HFFc6 (cell line): ENCODE measurements around the gene SSU72. TPM values are rescaled to one million over a fixed set of nuclear protein-coding genes. Genes with fewer than 3 reads are reported as not detected.

ENCODE experiments used
- DNase-seq: peaks from one replicate; pipeline ENCODE4 v3.0.0-alpha.2; 2018
- H3K27ac Mint-ChIP-seq: 2 replicates; pipeline ENCODE4 v1.8.0; 2020; ENCODE audit warnings: mild to moderate bottlenecking, mixed read lengths
- H3K27me3 Mint-ChIP-seq: 2 replicates; pipeline ENCODE4 v1.8.0; 2021; ENCODE audit warnings: mild to moderate bottlenecking, moderate library complexity, mixed read lengths; ENCODE audit not compliant: insufficient read depth
- H3K36me3 Mint-ChIP-seq: 2 replicates; pipeline ENCODE4 v1.8.0; 2021; ENCODE audit warnings: low read depth, mixed read lengths
- H3K4me1 Mint-ChIP-seq: 2 replicates; pipeline ENCODE4 v1.8.0; 2020; ENCODE audit warnings: low read depth, mixed read lengths
- H3K4me3 Mint-ChIP-seq: 2 replicates; pipeline ENCODE4 v1.8.0; 2020; ENCODE audit warnings: mild to moderate bottlenecking, moderate library complexity, mixed read lengths
- H3K9me3 Mint-ChIP-seq: 2 replicates; pipeline ENCODE4 v1.8.0; 2020; ENCODE audit warnings: mild to moderate bottlenecking, mixed read lengths
- total RNA-seq, 6 experiments: library from RNA; stranded (reverse); fragmentation: NEBNext Ultra II Directional; extraction: Animal tissue kit (Norgen Biotek cat#: 25700); gene quantifications; 2 replicates in 1 of 6; 3 replicates in 5 of 6; pipeline ENCODE4 v1.2.3, GENCODE V29; 2021
- TF ChIP-seq, protein P1 (sequence below): fragments of 200-600 bp; sonication (generic); IDR thresholded peaks from 2 replicates; pipeline ENCODE4 v1.5.0; 2021; ENCODE audit warnings: antibody characterized with exemption, mild to moderate bottlenecking

The SSU72 gene
- total RNA-seq, 6 experiments from 2014 or later: 132 to 156 (median 137) TPM

DNA sequence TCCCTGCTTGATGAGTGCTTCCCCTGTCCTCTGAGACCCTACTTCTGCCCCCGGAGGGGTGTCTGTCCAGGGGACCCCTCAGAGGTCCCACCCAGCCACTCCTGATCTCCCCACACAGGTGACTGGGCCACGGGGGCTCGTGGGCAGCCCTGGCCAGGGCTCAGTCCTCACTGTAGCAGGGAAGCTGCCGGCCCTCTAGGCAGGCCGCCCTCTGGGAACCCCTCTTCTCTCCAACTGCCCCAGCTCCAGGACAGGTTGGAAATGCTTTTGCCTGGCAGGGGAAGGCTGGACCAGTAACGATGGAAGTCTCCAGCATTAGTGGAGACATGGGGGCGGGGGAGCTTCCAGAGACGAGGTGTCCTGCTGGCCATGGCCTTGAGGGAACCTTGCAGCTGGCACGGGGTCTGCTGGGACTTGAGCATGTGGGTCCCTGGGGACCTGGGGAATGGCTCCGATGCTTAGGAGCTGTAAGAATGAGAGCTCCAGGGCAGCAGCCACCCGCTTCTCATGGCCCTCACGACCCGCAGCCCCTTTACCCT, 28.4 kb upstream of the SSU72 start:
- Mint-ChIP-seq H3K27ac (no peak overlapping the region), H3K36me3 (no peaks in the 10 kb centered on the region), H3K4me3 (no peak overlapping the region), H3K27me3 (peaks cover 11% of the 10 kb centered on the region; the same call in 1 of the 2 replicates), H3K4me1 (no peaks in the 10 kb centered on the region), H3K9me3 (no peaks in the 10 kb centered on the region)
- TF ChIP-seq, protein P1, sequence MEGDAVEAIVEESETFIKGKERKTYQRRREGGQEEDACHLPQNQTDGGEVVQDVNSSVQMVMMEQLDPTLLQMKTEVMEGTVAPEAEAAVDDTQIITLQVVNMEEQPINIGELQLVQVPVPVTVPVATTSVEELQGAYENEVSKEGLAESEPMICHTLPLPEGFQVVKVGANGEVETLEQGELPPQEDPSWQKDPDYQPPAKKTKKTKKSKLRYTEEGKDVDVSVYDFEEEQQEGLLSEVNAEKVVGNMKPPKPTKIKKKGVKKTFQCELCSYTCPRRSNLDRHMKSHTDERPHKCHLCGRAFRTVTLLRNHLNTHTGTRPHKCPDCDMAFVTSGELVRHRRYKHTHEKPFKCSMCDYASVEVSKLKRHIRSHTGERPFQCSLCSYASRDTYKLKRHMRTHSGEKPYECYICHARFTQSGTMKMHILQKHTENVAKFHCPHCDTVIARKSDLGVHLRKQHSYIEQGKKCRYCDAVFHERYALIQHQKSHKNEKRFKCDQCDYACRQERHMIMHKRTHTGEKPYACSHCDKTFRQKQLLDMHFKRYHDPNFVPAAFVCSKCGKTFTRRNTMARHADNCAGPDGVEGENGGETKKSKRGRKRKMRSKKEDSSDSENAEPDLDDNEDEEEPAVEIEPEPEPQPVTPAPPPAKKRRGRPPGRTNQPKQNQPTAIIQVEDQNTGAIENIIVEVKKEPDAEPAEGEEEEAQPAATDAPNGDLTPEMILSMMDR: no peak
- no peak for DNase-seq

DNA sequence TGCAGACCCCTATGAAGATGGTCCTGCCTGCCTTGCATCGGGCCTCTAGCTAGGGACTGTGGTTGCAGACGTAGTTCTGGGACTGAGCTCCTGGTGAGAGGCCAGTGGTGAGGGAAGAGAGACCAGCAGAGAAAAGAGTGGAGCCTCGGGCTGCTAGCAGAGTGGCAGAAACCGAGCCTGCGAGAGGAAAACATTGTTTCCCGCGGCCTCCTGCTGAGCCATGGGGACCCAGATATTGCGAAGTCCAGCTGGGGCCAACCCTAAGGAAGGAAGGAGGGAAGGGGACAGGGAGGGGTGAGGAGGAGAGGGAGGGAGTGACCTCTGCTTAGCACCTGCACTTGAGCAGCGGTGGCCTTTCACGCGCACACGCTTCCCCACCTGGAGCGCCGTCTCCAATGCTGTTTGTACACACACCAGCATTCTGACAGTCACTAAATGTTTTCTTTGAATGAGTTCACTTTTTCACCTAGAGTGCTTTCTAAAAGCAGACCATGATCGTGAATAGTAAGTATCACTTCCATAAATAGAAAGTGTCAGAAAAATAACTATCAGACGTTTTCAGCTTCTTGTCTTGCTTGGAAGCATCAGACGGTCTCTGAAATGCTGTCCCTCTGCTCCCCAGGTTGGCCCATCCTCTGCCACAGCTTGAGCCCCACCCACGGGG, 27.8 kb upstream of the SSU72 start:
- peaks cover 15% of the 10 kb centered on the region for H3K27me3 Mint-ChIP-seq

DNA sequence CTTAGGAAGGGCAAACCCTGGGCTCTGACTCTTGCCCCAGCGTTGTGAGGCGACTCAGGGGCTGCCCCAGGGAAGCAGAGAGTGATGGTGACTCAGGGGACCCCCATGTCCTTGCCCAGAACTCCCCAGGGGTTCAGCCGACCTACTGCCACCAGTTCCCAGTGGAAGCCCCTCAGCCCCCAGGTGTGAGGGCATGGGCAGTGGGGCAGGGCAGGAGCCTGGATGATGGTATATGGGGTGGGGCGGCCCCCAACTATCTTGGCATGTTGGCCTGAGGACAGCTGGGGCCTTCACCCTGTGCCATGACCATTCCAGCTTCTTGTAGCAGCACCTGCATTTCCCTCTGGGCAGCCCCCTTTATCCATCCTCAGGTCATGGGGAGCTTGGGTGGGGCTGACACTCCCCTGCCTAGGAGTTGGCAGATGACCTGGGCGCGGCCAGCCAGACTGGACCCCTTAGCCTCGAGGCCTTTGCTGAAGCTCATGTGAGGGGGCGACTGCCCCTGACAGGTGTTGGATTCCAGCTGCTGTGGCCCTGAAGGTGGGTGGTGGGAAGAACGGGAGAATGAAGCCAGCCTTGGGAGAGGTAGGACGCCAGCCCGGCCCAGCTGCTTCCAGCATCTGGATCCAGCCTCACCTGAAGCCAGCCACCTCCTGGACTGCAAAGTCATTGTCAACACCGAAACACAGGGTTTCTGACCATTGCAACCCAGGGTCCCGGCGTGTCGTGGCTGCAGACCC, 27.1 kb upstream of the SSU72 start:
- no peak overlapping the region for H3K4me3 Mint-ChIP-seq
- TF ChIP-seq, protein P1: no peak
- no peaks in the 10 kb centered on the region for H3K9me3 Mint-ChIP-seq
- H3K36me3 Mint-ChIP-seq: no peaks in the 10 kb centered on the region
- H3K27ac Mint-ChIP-seq: no peak overlapping the region
- H3K27me3 Mint-ChIP-seq: peaks cover 15% of the 10 kb centered on the region
- no peak for DNase-seq
- no peaks in the 10 kb centered on the region for H3K4me1 Mint-ChIP-seq

More for the DNA sequence above, 27.8 kb upstream of the SSU72 start:
- no peak overlapping the region for H3K4me3 Mint-ChIP-seq
- H3K36me3 Mint-ChIP-seq: no peaks in the 10 kb centered on the region
- TF ChIP-seq, protein P1: no peak
- no peak for DNase-seq
- no peaks in the 10 kb centered on the region for H3K9me3 Mint-ChIP-seq
- H3K4me1 Mint-ChIP-seq: no peaks in the 10 kb centered on the region
- H3K27ac Mint-ChIP-seq: no peak overlapping the region

DNA sequence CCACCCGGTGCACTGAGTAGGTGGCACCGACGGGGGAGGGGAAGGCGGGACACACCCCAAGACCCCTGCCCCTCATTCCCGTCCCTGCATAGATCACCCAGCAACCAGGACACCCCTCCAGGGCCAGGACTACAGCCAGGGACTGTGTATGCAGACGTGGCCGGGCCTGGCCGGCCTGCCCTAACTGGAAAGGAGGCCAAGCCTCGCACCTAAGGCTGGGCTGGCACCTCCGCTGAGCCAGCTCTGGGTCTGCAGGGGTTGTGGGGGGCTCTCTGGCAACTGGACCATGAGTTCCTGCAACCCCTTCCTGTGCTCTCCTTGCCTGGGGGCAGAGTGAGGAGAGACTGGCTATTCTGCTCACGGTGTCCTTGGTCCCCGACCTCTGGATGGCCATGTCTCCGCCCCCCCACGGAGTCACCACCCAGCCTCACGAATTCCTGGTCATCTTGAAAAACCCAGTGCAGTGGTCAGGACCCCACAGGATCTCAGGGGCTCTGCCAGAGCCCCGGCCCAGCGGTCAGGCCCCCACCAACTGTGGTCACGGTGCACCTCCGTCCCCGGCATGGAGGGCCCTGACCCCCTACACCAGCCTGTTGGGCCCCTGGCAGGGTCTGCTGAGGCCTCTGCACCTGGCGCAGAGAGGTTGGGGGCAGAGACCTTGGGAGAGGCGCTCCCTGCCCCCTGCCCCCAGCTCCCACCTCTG, 26.3 kb upstream of the SSU72 start:
- no peak overlapping the region for H3K4me3 Mint-ChIP-seq
- H3K27me3 Mint-ChIP-seq: peaks cover 13% of the 10 kb centered on the region
- no peaks in the 10 kb centered on the region for H3K4me1 Mint-ChIP-seq
- no peak for DNase-seq
- TF ChIP-seq, protein P1: no peak
- H3K27ac Mint-ChIP-seq: no peak overlapping the region
- H3K36me3 Mint-ChIP-seq: no peaks in the 10 kb centered on the region
- H3K9me3 Mint-ChIP-seq: no peaks in the 10 kb centered on the region

DNA sequence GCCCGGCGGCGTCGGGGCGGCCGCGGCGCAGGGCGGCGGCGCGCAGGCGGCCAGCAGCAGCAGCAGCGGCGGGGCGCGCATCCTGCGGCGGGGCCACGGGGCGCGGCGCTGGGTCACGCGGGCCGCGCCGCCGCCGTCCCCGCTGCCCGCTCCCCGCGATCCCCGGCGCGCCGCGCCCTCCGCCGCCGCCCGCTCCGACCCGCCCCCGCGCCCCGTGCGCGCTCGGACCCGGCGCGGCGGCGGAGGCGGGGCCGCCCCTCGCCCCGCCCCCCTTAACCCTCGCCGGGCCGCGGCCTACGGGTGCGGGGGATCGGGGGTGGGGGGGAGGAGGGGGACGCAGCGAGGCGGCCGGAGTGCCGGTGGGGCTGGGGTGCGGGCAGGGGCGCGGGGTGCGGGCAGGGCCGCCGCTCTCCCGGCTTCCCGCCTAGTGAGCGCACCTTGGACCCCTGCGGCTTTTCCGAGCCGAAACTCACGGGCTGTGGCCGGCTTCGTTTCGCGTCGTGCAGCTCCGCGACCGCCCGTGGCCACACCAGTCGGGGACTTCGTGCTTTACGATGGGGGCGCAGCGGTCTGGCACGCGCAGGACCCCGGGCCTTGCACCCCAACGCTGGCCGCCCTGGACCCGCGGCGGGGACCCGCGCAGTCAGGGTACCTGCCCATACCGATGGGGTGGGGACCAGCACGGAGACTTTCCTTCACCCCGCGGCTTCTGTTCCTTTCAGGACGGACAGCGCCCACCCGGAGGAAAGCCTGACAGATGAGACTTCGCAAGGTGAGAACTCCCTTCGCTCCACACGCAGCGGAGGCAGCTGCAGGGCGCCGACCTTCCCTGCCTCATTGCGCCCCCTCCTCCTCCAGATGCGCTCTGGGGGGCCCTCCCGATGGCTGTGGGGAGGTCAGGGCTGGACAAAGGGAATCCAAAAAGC, 25.5 kb upstream of the SSU72 start, which contains the start of gene FNDC10:
Gene FNDC10, minus strand, starts transcription at position 201 of the 926 bp plus-strand sequence. Its CDS starts 120 bp downstream, at position 81.
- H3K27ac Mint-ChIP-seq: no peak within 1 kb of the TSS
- H3K4me1 Mint-ChIP-seq: no peaks in the 10 kb centered on the region
- peaks cover 13% of the 10 kb centered on the region for H3K27me3 Mint-ChIP-seq
- no peak for DNase-seq
- no peaks in the 10 kb centered on the region for H3K36me3 Mint-ChIP-seq
- TF ChIP-seq, protein P1: no peak
- H3K9me3 Mint-ChIP-seq: no peaks in the 10 kb centered on the region
- peak within 1 kb of the TSS; percentile 17; the same call in 1 of the 2 replicates for H3K4me3 Mint-ChIP-seq
